Ramos (cell line): ENCODE results near the gene TCF7L2.

Source experiments
- in situ Hi-C: fragments of 300-500 bp; cut with MboI; formaldehyde crosslinking; loops from one replicate; pipeline ENCODE4 v1.14.3; 2022; ENCODE audit warnings: low sequenced_read_pairs; ENCODE audit not compliant: unreplicated experiment

Gene TCF7L2

GRCh38 chr10:112949875-112950507, at the start of gene TCF7L2:
Gene TCF7L2 (plus strand): TSS chr10:112950247. CDS start chr10:112950757, 510 bp downstream.
- in situ Hi-C loops: no loop called here

GRCh38 chr10:112902730-112903129, 47.3 kb upstream of the TCF7L2 start:
- in situ Hi-C loops: no loop called here

- in situ Hi-C loops: no loop called here
These were observed 46.0 kb upstream of the TCF7L2 start for GRCh38 chr10:112904000-112904399.

GRCh38 chr10:112906945-112907344, 43.1 kb upstream of the TCF7L2 start:
- in situ Hi-C loops: no loop called here

GRCh38 chr10:112907893-112908292, 42.2 kb upstream of the TCF7L2 start:
- in situ Hi-C loops: no loop called here

GRCh38 chr10:112911206-112911605, 38.8 kb upstream of the TCF7L2 start:
- in situ Hi-C loops: no loop called here

- in situ Hi-C loops: no loop called here
These were observed 37.6 kb upstream of the TCF7L2 start for GRCh38 chr10:112912410-112912928.

GRCh38 chr10:112913255-112913654, 36.8 kb upstream of the TCF7L2 start:
- in situ Hi-C loops: no loop called here

- in situ Hi-C loops: no loop called here
These were observed 36.3 kb upstream of the TCF7L2 start for GRCh38 chr10:112913661-112914287.

- in situ Hi-C loops: no loop called here
These were observed 35.6 kb upstream of the TCF7L2 start for GRCh38 chr10:112914288-112914952.

- in situ Hi-C loops: no loop called here
These were observed 34.2 kb upstream of the TCF7L2 start for GRCh38 chr10:112915590-112916572.

GRCh38 chr10:112917681-112918080, 32.4 kb upstream of the TCF7L2 start:
- in situ Hi-C loops: no loop called here

- in situ Hi-C loops: no loop called here
These were observed 31.3 kb upstream of the TCF7L2 start for GRCh38 chr10:112918771-112919170.

- in situ Hi-C loops: no loop called here
These were observed 30.3 kb upstream of the TCF7L2 start for GRCh38 chr10:112919721-112920120.

- in situ Hi-C loops: no loop called here
These were observed 22.9 kb upstream of the TCF7L2 start for GRCh38 chr10:112926906-112927688.

GRCh38 chr10:112927980-112928379, 22.1 kb upstream of the TCF7L2 start:
- in situ Hi-C loops: no loop called here

- in situ Hi-C loops: no loop called here
These were observed 17.4 kb upstream of the TCF7L2 start for GRCh38 chr10:112932658-112933057.

- in situ Hi-C loops: no loop called here
These were observed 15.9 kb upstream of the TCF7L2 start for GRCh38 chr10:112934193-112934592.

GRCh38 chr10:112938808-112939482, 11.1 kb upstream of the TCF7L2 start:
- in situ Hi-C loops: no loop called here
